GM12865 (cell line): ENCODE measurements around the gene RIPPLY3.

Experiments
- DNase-seq: peaks from one replicate; pipeline ENCODE4 v3.0.0; 2010; ENCODE audit warnings: low read depth
- H3K4me3 ChIP-seq: 2 replicates; pipeline ENCODE4 v1.5.1; 2011; ENCODE audit warnings: mild to moderate bottlenecking, low read depth, low read length, control low read depth
- CTCF ChIP-seq: IDR thresholded peaks from 2 replicates; pipeline ENCODE4 v1.5.1; 2011; ENCODE audit warnings: low read length, control low read depth, low read depth, inconsistent platforms; ENCODE audit not compliant: insufficient read depth; ENCODE audit errors: missing control alignments

Gene RIPPLY3

GRCh38 chr21:37006486-37007291, at the start of gene RIPPLY3:
Gene RIPPLY3, plus strand, starts transcription at chr21:37006702. Its CDS starts 71 bp downstream, at chr21:37006773.
- no peak within 1 kb of the TSS for H3K4me3 ChIP-seq
- no peak for TF ChIP-seq CTCF
- no peak for DNase-seq

GRCh38 chr21:36959020-36959835, 47.3 kb upstream of the RIPPLY3 start:
- H3K4me3 ChIP-seq: no peak overlapping the region
- peak; percentile 19 for DNase-seq
- no peak for TF ChIP-seq CTCF

GRCh38 chr21:36960676-36961284, 45.7 kb upstream of the RIPPLY3 start:
- DNase-seq: no peak
- no peak for TF ChIP-seq CTCF
- no peak overlapping the region for H3K4me3 ChIP-seq

- H3K4me3 ChIP-seq: no peak overlapping the region
- TF ChIP-seq CTCF: no peak
- DNase-seq: no peak
Measured at GRCh38 chr21:36962098-36962780, 44.3 kb upstream of the RIPPLY3 start.

- no peak overlapping the region for H3K4me3 ChIP-seq
- DNase-seq: no peak
- TF ChIP-seq CTCF: no peak
Measured at GRCh38 chr21:36964398-36964797, 42.1 kb upstream of the RIPPLY3 start.
